Measurements from ENCODE around the gene MAP3K3.

DNA sequence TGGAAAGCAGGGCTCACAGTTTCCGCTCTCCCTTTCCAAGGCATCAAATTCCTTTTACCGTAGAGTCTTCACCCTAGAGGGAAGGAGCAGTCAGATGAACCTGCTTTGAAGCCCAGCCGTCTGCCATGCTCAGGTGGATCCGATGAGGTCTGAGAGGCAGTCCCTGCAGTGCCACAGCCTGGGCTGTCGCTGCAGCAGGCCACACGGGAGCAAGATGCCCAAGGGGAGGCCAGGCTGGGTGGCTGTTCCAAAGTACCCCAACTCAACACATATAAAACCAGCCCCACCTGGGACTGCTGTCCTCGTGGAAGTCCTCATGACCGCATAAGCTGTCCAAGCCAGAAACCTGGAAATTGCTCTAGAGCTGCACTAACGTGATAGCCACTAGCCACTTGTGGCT lies 82.6 kb downstream of the MAP3K3 start:
- TF ChIP-seq, protein P1, sequence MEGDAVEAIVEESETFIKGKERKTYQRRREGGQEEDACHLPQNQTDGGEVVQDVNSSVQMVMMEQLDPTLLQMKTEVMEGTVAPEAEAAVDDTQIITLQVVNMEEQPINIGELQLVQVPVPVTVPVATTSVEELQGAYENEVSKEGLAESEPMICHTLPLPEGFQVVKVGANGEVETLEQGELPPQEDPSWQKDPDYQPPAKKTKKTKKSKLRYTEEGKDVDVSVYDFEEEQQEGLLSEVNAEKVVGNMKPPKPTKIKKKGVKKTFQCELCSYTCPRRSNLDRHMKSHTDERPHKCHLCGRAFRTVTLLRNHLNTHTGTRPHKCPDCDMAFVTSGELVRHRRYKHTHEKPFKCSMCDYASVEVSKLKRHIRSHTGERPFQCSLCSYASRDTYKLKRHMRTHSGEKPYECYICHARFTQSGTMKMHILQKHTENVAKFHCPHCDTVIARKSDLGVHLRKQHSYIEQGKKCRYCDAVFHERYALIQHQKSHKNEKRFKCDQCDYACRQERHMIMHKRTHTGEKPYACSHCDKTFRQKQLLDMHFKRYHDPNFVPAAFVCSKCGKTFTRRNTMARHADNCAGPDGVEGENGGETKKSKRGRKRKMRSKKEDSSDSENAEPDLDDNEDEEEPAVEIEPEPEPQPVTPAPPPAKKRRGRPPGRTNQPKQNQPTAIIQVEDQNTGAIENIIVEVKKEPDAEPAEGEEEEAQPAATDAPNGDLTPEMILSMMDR (IDR thresholded peaks at IDR 0.05) = no peak
- TF ChIP-seq POLR2A (IDR thresholded peaks at IDR 0.05) (no peak), EP300 (IDR thresholded peaks at IDR 0.05) (no peak)

Measured in ovary (tissue), 3 donors.